ENCODE data around the gene MOCOS.
A peak's percentile ranks its signal among the peaks of the same experiment; 100 is the strongest.

MOCOS gene

GRCh38 chr18:36181441-36181840, 5.9 kb upstream of the MOCOS start:
- no peak for DNase-seq

- DNase-seq: no peak
Measured at GRCh38 chr18:36181898-36182506, 5.3 kb upstream of the MOCOS start.

- DNase-seq: no peak
Measured at GRCh38 chr18:36183033-36183432, 4.3 kb upstream of the MOCOS start.

GRCh38 chr18:36183987-36184386, 3.3 kb upstream of the MOCOS start:
- no peak for DNase-seq

GRCh38 chr18:36185157-36185556, 2.1 kb upstream of the MOCOS start:
- no peak for DNase-seq

GRCh38 chr18:36185901-36186460, 1.3 kb upstream of the MOCOS start:
- DNase-seq: no peak

GRCh38 chr18:36186461-36187192, 670 bp upstream of the MOCOS start:
- peak; percentile 15 for DNase-seq

GRCh38 chr18:36187826-36188721, 777 bp downstream of the MOCOS start:
- DNase-seq: peak; percentile 62

GRCh38 chr18:36188916-36189315, 1.6 kb downstream of the MOCOS start:
- no peak for DNase-seq

GRCh38 chr18:36189486-36189885, 2.2 kb downstream of the MOCOS start:
- no peak for DNase-seq

- DNase-seq: no peak
Measured at GRCh38 chr18:36191286-36191685, 4.0 kb downstream of the MOCOS start.

- DNase-seq: no peak
Measured at GRCh38 chr18:36191711-36192110, 4.4 kb downstream of the MOCOS start.

GRCh38 chr18:36194600-36195315, 7.5 kb downstream of the MOCOS start:
- no peak for DNase-seq

GRCh38 chr18:36195427-36196122, 8.3 kb downstream of the MOCOS start:
- peak; percentile 25 for DNase-seq

- DNase-seq: no peak
Measured at GRCh38 chr18:36196238-36196995, 9.1 kb downstream of the MOCOS start.

GRCh38 chr18:36197511-36198166, 10.3 kb downstream of the MOCOS start:
- DNase-seq: no peak

GRCh38 chr18:36199691-36200295, 12.5 kb downstream of the MOCOS start:
- DNase-seq: no peak

GRCh38 chr18:36200354-36200771, 13.1 kb downstream of the MOCOS start:
- no peak for DNase-seq

GRCh38 chr18:36201765-36202164, 14.5 kb downstream of the MOCOS start:
- DNase-seq: no peak

GRCh38 chr18:36203360-36203895, 16.1 kb downstream of the MOCOS start:
- DNase-seq: no peak

Data from fibroblast of upper back skin (primary cell).